Stimulated activated CD4-positive, alpha-beta T cell treated with anti-CD3 and anti-CD28 coated beads, Interleukin-2, amount 100 ng/mL, for 48 hours (primary cell): ENCODE data around the gene GP9.
"Not testable (repeated sequence)": the region's sequence is repeated elsewhere in the genome, so short reads cannot be mapped to it uniquely, and the experiment has no call there.

Experiments used
- DNase-seq, 2 donors: peaks; one replicate each; pipeline ENCODE4 v3.0.0-alpha.2; 2020

GP9 gene

GRCh38 chr3:129052675-129053074 lies 7.9 kb upstream of the GP9 start:
- DNase-seq, result no peak

GRCh38 chr3:129054605-129055104 lies 5.9 kb upstream of the GP9 start:
- no peak for DNase-seq

- no peak for DNase-seq
Observed at GRCh38 chr3:129056451-129057173, 4.0 kb upstream of the GP9 start.

- no peak for DNase-seq
Observed at GRCh38 chr3:129057249-129057648, 3.3 kb upstream of the GP9 start.

GRCh38 chr3:129058441-129059200 lies 2.0 kb upstream of the GP9 start:
- DNase-seq, result no peak

- no peak for DNase-seq
Observed at GRCh38 chr3:129059311-129059958, 1.1 kb upstream of the GP9 start.

- no peak for DNase-seq
Observed at GRCh38 chr3:129061023-129061887, 676 bp downstream of the GP9 start.

- DNase-seq, result no peak
Observed at GRCh38 chr3:129061888-129062834, 1.6 kb downstream of the GP9 start.

GRCh38 chr3:129063091-129063640 lies 2.6 kb downstream of the GP9 start:
- DNase-seq, result no peak

GRCh38 chr3:129063841-129064482 lies 3.4 kb downstream of the GP9 start:
- no peak for DNase-seq

GRCh38 chr3:129065016-129065719 lies 4.6 kb downstream of the GP9 start:
- no peak for DNase-seq

GRCh38 chr3:129065720-129066073 lies 5.1 kb downstream of the GP9 start:
- DNase-seq, result no peak

- not testable (repeated sequence) for DNase-seq
Observed at GRCh38 chr3:129067719-129068118, 7.1 kb downstream of the GP9 start.

- no peak for DNase-seq
Observed at GRCh38 chr3:129068291-129068886, 7.8 kb downstream of the GP9 start.

GRCh38 chr3:129069313-129070085 lies 8.9 kb downstream of the GP9 start:
- not testable (repeated sequence) for DNase-seq

- DNase-seq, result no peak
Observed at GRCh38 chr3:129070086-129070885, 9.7 kb downstream of the GP9 start.

GRCh38 chr3:129077222-129077621 lies 16.6 kb downstream of the GP9 start:
- DNase-seq, result no peak

- DNase-seq, result no peak
Observed at GRCh38 chr3:129078510-129078909, 17.9 kb downstream of the GP9 start.
